Fibroblast of the conjunctiva (primary cell): Measurements from ENCODE around the gene MLLT1.
"Not testable (repeated sequence)": the region's sequence is repeated elsewhere in the genome, so short reads cannot be mapped to it uniquely, and the experiment has no call there.

ENCODE experiments used
- DNase-seq: peaks from one replicate; pipeline ENCODE4 v3.0.0-alpha.2; 2010; ENCODE audit warnings: low read depth

MLLT1 gene, protein sequence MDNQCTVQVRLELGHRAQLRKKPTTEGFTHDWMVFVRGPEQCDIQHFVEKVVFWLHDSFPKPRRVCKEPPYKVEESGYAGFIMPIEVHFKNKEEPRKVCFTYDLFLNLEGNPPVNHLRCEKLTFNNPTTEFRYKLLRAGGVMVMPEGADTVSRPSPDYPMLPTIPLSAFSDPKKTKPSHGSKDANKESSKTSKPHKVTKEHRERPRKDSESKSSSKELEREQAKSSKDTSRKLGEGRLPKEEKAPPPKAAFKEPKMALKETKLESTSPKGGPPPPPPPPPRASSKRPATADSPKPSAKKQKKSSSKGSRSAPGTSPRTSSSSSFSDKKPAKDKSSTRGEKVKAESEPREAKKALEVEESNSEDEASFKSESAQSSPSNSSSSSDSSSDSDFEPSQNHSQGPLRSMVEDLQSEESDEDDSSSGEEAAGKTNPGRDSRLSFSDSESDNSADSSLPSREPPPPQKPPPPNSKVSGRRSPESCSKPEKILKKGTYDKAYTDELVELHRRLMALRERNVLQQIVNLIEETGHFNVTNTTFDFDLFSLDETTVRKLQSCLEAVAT

GRCh38 chr19:6279931-6280591, at the start of gene MLLT1:
Gene MLLT1, minus strand, starts transcription at chr19:6279975. Its CDS starts 191 bp downstream, at chr19:6279784.
- peak; percentile 93 for DNase-seq

DNA sequence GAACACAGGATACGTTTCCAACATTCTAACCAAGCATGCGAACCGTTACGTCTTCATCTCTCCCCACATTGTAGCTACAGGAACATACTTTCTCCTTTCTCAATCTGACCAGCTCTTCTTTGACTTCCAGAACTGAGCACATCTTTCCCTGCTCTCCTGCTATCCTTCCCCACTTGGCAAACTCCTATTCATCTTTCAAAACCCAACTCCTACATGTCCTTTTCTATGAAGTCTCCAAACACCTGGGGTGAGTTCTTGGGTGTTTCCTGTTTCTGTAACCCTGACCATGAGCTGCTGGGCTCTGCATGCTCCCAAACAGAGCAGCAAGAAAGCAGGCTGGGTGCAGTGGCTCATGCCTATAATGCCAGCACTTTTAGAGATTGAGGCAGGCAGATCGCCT, 47.0 kb upstream of the MLLT1 start:
- DNase-seq: no peak

DNA sequence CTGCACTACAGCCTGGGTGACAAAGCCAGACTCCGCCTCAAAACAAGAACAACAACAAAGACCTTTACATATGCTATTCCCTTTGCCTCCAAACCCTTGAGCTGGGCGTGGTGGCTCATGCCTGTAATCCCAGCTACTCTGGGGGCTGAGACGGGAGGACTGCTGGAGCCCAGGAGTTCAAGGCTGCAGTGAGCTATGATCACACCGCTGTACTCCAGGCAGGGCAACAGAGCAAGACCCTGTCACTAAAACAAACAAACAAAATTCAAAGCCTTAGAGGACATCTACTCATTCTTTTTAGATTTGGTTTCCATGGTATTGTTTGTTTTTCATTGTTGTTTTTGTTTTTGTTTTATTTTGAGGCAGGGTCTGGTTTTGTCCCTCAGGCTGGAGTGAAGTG, 45.8 kb upstream of the MLLT1 start:
- DNase-seq: no peak

DNA sequence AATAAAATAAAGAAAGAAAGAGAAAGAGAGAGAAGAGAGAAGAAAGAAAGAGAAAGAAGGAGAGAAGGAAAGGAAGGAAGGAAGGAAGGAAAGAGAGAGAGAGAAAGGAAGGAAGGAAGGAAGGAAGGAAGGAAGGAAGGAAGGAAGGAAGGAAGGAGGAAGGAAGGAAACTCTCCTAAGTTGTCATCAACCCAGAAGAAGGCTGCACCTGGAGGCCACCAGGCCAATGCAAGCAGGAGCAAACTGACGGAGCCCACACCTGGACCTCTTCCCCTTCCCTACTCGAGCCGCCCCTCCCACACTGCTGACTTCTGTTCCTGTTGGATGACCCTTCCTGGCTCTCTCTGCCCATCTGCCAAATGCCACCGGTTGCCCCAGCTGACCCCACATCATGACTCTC, 45.0 kb upstream of the MLLT1 start:
- no peak for DNase-seq

GRCh38 chr19:6322284-6322683, 42.5 kb upstream of the MLLT1 start:
- no peak for DNase-seq

- no peak for DNase-seq
These were observed 39.6 kb upstream of the MLLT1 start for GRCh38 chr19:6319376-6319775.

DNA sequence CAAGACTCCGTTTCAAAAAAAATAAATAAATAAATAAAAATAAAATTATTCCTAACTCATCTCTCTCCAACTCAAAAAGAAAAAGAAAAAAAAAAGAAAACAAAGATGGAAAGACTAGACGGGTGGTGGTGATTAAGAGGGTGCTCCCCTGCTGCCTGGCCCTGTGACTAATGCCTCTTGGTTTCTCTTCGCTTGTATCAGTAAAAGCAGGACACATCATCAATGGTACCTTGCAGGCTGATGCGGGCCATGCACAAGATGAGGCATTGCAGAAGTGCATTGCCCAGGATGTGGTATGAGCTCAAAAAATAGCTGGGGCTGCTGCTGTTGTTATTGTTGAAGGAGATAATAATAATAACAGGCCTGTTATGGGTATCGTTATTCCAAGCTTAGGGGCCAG, 39.0 kb upstream of the MLLT1 start:
- DNase-seq: no peak

DNA sequence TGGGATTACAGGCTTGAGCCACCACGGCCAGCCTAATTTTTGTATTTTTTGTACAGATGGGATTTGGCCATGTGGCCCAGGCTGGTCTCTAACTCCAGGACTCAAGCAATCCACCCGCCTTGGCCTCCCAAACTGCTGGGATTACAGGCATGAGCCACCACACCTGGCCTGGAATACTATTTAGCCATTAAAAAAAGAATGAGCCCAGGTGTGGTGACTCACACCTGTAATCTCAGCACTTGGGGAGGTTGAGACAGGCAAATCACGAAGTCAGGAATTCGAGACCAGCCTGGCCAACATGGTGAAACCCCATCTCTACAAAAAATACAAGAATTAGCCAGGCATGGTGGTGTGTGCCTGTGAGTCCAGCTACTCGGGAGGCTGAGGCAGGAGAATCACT, 35.9 kb upstream of the MLLT1 start:
- DNase-seq: not testable (repeated sequence)

GRCh38 chr19:6313398-6313969, 33.7 kb upstream of the MLLT1 start:
- no peak for DNase-seq

GRCh38 chr19:6312018-6312417, 32.2 kb upstream of the MLLT1 start:
- DNase-seq: no peak

- no peak for DNase-seq
These were observed 18.6 kb upstream of the MLLT1 start for GRCh38 chr19:6298413-6298812.

GRCh38 chr19:6297202-6297601, 17.4 kb upstream of the MLLT1 start:
- DNase-seq: no peak

GRCh38 chr19:6292006-6292405, 12.2 kb upstream of the MLLT1 start:
- no peak for DNase-seq

- DNase-seq: no peak
These were observed 9.0 kb upstream of the MLLT1 start for GRCh38 chr19:6288737-6289136.

DNA sequence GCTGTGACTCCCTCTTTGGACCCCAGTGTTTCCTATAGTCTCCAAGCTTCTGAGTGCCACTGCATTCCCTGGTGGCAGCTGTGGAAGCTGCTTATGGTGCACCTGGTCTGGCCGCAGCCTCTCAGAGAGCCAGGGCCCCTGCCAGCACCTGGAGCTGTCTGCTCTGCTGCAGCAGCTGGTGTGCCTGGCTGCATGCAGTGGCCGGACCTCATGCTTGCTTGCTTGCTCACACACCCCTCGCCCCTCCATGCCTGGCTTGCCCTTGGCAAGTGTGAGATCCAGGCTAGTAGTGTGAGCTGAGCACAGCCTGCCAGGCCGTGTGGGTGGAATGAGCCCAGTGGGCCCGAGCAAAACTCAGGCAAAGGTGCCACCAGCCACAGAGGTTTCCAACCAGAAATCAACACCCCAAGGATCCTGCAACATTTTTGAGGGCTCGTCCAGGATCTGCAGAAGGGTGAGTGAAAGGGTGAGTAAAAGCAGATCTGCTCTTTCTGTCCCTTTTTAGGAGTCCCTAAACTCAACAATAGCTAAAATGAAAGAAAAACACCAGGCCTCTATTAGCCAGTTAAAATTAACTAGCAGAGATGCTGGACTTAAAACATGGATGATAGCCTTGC, 7.6 kb upstream of the MLLT1 start:
- no peak for DNase-seq

DNA sequence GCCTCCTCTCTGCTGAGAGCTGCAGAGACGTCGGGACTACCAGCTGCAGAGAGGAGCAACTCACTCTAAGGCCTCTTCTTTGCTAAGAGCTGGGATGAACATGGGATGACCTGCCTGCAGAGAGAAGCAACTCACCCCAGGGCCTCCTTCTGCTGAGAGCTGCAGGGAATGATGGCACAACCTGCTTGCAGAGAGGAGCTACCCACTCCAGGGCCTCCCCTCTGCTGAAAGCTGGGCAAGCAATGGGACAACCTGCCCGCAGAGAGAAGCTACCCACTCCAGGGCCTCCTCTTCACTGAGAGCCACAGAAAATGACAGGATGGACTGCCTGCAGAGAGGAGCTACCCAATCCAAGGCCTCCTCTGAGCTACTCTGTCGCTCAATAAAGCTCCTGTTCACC, 6.9 kb upstream of the MLLT1 start:
- DNase-seq: no peak

GRCh38 chr19:6282393-6282792, 2.6 kb upstream of the MLLT1 start:
- not testable (repeated sequence) for DNase-seq

GRCh38 chr19:6279620-6279930, 200 bp downstream of the MLLT1 start:
- no peak for DNase-seq

- DNase-seq: no peak
These were observed 795 bp downstream of the MLLT1 start for GRCh38 chr19:6278740-6279619.

DNA sequence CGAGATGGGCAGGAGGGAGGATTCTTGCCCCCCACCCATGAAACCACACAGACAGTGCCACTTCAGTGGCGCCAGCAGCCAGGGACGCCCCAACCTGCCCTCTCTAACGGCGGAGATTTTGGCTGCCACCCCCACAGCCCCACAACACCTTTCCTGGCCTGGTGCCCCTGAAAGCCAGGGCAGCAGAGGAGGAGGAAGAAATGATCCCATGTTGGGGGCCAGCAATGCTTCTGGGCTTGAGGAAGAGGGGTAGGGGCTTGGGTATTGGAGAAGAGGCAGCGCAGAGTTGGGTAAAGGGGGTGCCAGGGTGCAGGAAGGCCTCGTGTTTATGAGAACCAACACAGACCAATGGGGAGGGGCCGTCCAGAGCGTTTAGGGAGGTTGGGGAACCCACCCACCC, 1.7 kb downstream of the MLLT1 start:
- DNase-seq: no peak

DNA sequence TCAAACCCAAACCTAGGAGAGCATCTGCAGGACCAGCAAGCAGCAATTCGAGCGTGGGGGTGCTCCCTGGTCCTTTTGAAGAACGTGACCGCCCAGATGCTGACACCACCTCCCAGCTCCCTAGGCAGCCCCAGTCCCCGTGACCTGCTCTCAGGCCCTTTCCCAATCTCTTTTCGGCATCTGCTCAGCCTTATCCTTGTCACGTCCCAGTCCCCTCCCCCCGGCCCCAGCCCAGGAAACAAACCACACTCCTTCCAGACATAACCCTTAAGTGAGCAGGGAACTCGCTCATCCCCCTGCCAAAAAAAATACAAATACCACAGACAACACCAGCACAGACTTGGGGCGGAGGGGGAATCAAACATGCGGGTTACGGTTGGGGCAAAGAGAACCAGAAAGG, 3.3 kb downstream of the MLLT1 start:
- DNase-seq: peak; percentile 47
